GM12878 (cell line): Measurements from ENCODE around the gene SMIM9. TPM values are rescaled to one million over a fixed set of nuclear protein-coding genes. Genes with fewer than 3 reads are reported as not detected.

ENCODE experiments used
- ATAC-seq: fragments of 200-7000 bp; cut with Tn5 transposase; 3 replicates; pipeline ENCODE4 v1.9.1; 2020; ENCODE audit warnings: mild to moderate bottlenecking, moderate library complexity
- BruUV-seq: library from RNA; stranded (reverse); fragments of 400-500 nt; replicated peaks from 2 replicates; lab custom pipeline; 2021; lab: Mats Ljungman, UMichigan
- CTCF ChIA-PET: fragments of 300-600 bp; sonication (Branson Sonifier 250); formaldehyde crosslinking; extraction: SDS; loops from one replicate; lab custom pipeline; 2021; ENCODE audit warnings: inconsistent platforms; lab: Yijun Ruan, JAX
- POLR2A ChIA-PET: fragments of 350-600 bp; formaldehyde crosslinking; extraction: SDS; loops from one replicate; lab custom pipeline; 2021; ENCODE audit warnings: inconsistent platforms; lab: Charles Lee
- RAD21 ChIA-PET: fragments of 300-600 bp; sonication (Branson Sonifier 250); formaldehyde crosslinking; loops from one replicate; lab custom pipeline; 2023; ENCODE audit warnings: antibody characterized with exemption; ENCODE audit not compliant: unreplicated experiment; lab: Charles Lee
- SMC1A ChIA-PET: fragments of 300-600 bp; sonication (Branson Sonifier 250); formaldehyde crosslinking; loops from one replicate; lab custom pipeline; 2023; ENCODE audit not compliant: unreplicated experiment, uncharacterized antibody; lab: Charles Lee
- DNase-seq: peaks from one replicate; pipeline ENCODE4 v3.0.0-alpha.2; 2011; ENCODE audit warnings: low read depth, low spot score
- FAIRE-seq: peaks from 3 replicates; lab custom pipeline; 2011; peaks lifted over from hg19 to GRCh38; lab: Jason Lieb, UNC
- H2AFZ ChIP-seq: 2 replicates; pipeline ENCODE4 v1.6.0; 2011; ENCODE audit warnings: low read depth, low read length, control low read depth; ENCODE audit not compliant: control insufficient read depth
- H3K27ac ChIP-seq: 2 replicates; pipeline ENCODE4 v1.5.1; 2011; ENCODE audit warnings: control low read depth; ENCODE audit not compliant: control insufficient read depth, insufficient read depth
- H3K27me3 ChIP-seq, 2 experiments: replicated peaks in 1 of 2; 2 replicates each; pipeline versions ENCODE4 v1.6.0 to v1.6.1; 2011; ENCODE audit warnings: low read length in 1 of 2; ENCODE audit not compliant: control insufficient read depth in 2 of 2, insufficient read depth in 2 of 2
- H3K36me3 ChIP-seq, 2 experiments: 2 replicates each; pipeline ENCODE4 v1.5.1; 2011; ENCODE audit warnings: low read length in 1 of 2; ENCODE audit not compliant: control insufficient read depth in 2 of 2, insufficient read depth in 2 of 2
- H3K4me1 ChIP-seq: 2 replicates; pipeline ENCODE4 v1.6.1; 2011; ENCODE audit warnings: mild to moderate bottlenecking, low read length, moderate library complexity, mixed read lengths; ENCODE audit not compliant: control insufficient read depth, insufficient read depth
- H3K4me2 ChIP-seq: 2 replicates; pipeline ENCODE4 v1.6.0; 2011; ENCODE audit warnings: control low read depth; ENCODE audit not compliant: control insufficient read depth, insufficient read depth
- H3K4me3 ChIP-seq: fragments of 200-600 bp; sonication (generic); 2 replicates; pipeline ENCODE4 v1.5.1; 2016
- H3K79me2 ChIP-seq: 2 replicates; pipeline ENCODE4 v1.6.0; 2011; ENCODE audit warnings: low read length; ENCODE audit not compliant: control insufficient read depth, insufficient read depth
- H3K9ac ChIP-seq: 2 replicates; pipeline ENCODE4 v1.8.0; 2011; ENCODE audit warnings: low read length, control low read depth, mixed read lengths; ENCODE audit not compliant: control insufficient read depth, insufficient read depth
- H3K9me3 ChIP-seq: replicated peaks from 3 replicates; pipeline ENCODE4 v1.5.1; 2011; ENCODE audit warnings: mild to moderate bottlenecking, low read length; ENCODE audit not compliant: control insufficient read depth, insufficient read depth
- H4K20me1 ChIP-seq: 2 replicates; pipeline ENCODE4 v1.6.0; 2011; ENCODE audit not compliant: control insufficient read depth, insufficient read depth
- CEBPB ChIP-seq, 2 experiments: fragments of 150-350 bp in 1 of 2; IDR thresholded peaks; 2 replicates each; pipeline ENCODE4 v1.6.1; 2012 to 2014; ENCODE audit warnings: low read depth in 2 of 2, low read length in 2 of 2, borderline replicate concordance in 1 of 2, inconsistent platforms in 1 of 2
- CHD1 ChIP-seq: IDR thresholded peaks from 2 replicates; pipeline ENCODE4 v1.6.1; 2012; ENCODE audit warnings: low read depth, low read length, improper control_type of control experiment
- CREM ChIP-seq: IDR thresholded peaks from 2 replicates; pipeline ENCODE4 v1.6.1; 2014; ENCODE audit warnings: antibody characterized with exemption, low read depth
- ETV6 ChIP-seq, 2 experiments: fragments of 450-650 bp in 1 of 2; IDR thresholded peaks in 1 of 2; conservative IDR thresholded peaks in 1 of 2; 2 replicates each; pipeline ENCODE4 v1.6.1; 2014; ENCODE audit warnings: antibody characterized with exemption in 1 of 2, borderline replicate concordance in 1 of 2, low read depth in 1 of 2, mild to moderate bottlenecking in 1 of 2, moderate library complexity in 1 of 2
- FOXK2 ChIP-seq: fragments of 450-650 bp; IDR thresholded peaks from 2 replicates; pipeline ENCODE4 v1.6.1; 2017; ENCODE audit warnings: mild to moderate bottlenecking, moderate library complexity
- IKZF2 ChIP-seq, 2 experiments: fragments of 450-650 bp; IDR thresholded peaks; 2 replicates each; pipeline ENCODE4 v1.6.1; 2017; ENCODE audit warnings: mild to moderate bottlenecking in 2 of 2, moderate library complexity in 2 of 2
- KAT2A ChIP-seq: conservative IDR thresholded peaks from 2 replicates; pipeline ENCODE4 v1.6.1; 2011; ENCODE audit warnings: low read depth, low read length; ENCODE audit not compliant: control insufficient read depth
- KLF5 ChIP-seq: fragments of 450-650 bp; IDR thresholded peaks from 2 replicates; pipeline ENCODE4 v1.6.1; 2014; ENCODE audit warnings: mild to moderate bottlenecking; ENCODE audit not compliant: partially characterized antibody
- NFXL1 ChIP-seq: fragments of 450-650 bp; IDR thresholded peaks from 2 replicates; pipeline ENCODE4 v1.6.1; 2017; ENCODE audit warnings: antibody characterized with exemption, mild to moderate bottlenecking, borderline replicate concordance
- NR2C2 ChIP-seq: IDR thresholded peaks from 2 replicates; pipeline ENCODE4 v1.6.1; 2011; ENCODE audit warnings: borderline replicate concordance, low read depth; ENCODE audit not compliant: control insufficient read depth, insufficient read length
- POLR2AphosphoS5 ChIP-seq: IDR thresholded peaks from 2 replicates; pipeline ENCODE4 v1.6.1; 2011; ENCODE audit warnings: mild to moderate bottlenecking, low read length, inconsistent platforms
- RCOR1 ChIP-seq: conservative IDR thresholded peaks from 2 replicates; pipeline ENCODE4 v1.6.1; 2012; ENCODE audit warnings: low read depth, low read length, improper control_type of control experiment
- TCF12 ChIP-seq: IDR thresholded peaks from 2 replicates; pipeline ENCODE4 v1.6.1; 2011; ENCODE audit warnings: low read depth, mild to moderate bottlenecking, low read length
- ZBED1 ChIP-seq: IDR thresholded peaks from 2 replicates; pipeline ENCODE4 v1.6.1; 2016; ENCODE audit warnings: borderline replicate concordance
- ZNF217 ChIP-seq: fragments of 450-650 bp; IDR thresholded peaks from 2 replicates; pipeline ENCODE4 v1.6.1; 2017; ENCODE audit warnings: antibody characterized with exemption, mild to moderate bottlenecking
- ZNF384 ChIP-seq: IDR thresholded peaks from 2 replicates; pipeline ENCODE4 v1.6.1; 2012; ENCODE audit warnings: low read depth, mild to moderate bottlenecking, low read length, improper control_type of control experiment, borderline replicate concordance
- WGBS: methylation state at CpG from one replicate; pipeline ENCODE4 v1.1.6; 2016; ENCODE audit warnings: low lambda C conversion rate; ENCODE audit not compliant: insufficient replicate concordance, insufficient coverage; ENCODE audit errors: missing lambda C conversion rate; 5-methylcytosine and 5-hydroxymethylcytosine counted together
- in situ Hi-C: fragments of 300-500 bp; cut with MboI; formaldehyde crosslinking; loops from 9 replicates; pipeline ENCODE4 v1.14.3; 2018; ENCODE audit warnings: mixed read lengths
- intact Hi-C: fragments of 100-400 bp; cut with micrococcal nuclease; formaldehyde crosslinking; loops from one replicate; pipeline ENCODE4 v1.14.2; 2022; ENCODE audit not compliant: unreplicated experiment
- polyA plus RNA-seq, 11 experiments: library from polyadenylated mRNA; depleted of rRNA in 4 of 11; unstranded in 6 of 11; stranded (reverse) in 5 of 11; fragments of >200 nt; fragmentation: Nextera tagmentation in 4 of 11; fragmentation: Illumina TruSeq in 1 of 11; extraction: Ambion mirVana in 4 of 11; extraction: Trizol in 1 of 11; gene quantifications; 1 replicate in 1 of 11; 2 replicates in 10 of 11; pipeline versions ENCODE4 v1.2.1 to v1.2.3, GENCODE V29; 2011 to 2016; ENCODE audit warnings: inconsistent platforms in 2 of 11, missing spikeins in 2 of 11, low read depth in 1 of 11
- total RNA-seq, 4 experiments: library from RNA; depleted of rRNA in 3 of 4; stranded (reverse); fragments of >200 nt in 3 of 4; fragmentation: Illumina TruSeq in 1 of 4; extraction: Trizol in 1 of 4; gene quantifications; 2 replicates each; pipeline versions ENCODE4 v1.2.1 to v1.2.3, GENCODE V29; 2013 to 2021

SMIM9 gene
- total and polyA plus RNA-seq, 10 of the 15 experiments (the other 5 are each of a cell fraction or from before 2014, with no cell fraction given) = not detected

GRCh38 chrX:154850957-154851611 is 16.6 kb upstream of the SMIM9 start:
- Histone ChIP-seq H2AFZ (no peak overlapping the region), H3K36me3 (no peaks in the 10 kb centered on the region), H3K27me3 (no peaks in the 10 kb centered on the region), H3K27ac (no peak overlapping the region), H4K20me1 (no peaks in the 10 kb centered on the region), H3K4me2 (no peak overlapping the region), H3K9ac (no peak overlapping the region), H3K4me1 (no peaks in the 10 kb centered on the region), H3K4me3 (no peak overlapping the region), H3K79me2 (no peaks in the 10 kb centered on the region), H3K9me3 (no peaks in the 10 kb centered on the region; the same call in 2 of the 3 replicates)
- DNase-seq (no peak), FAIRE-seq (no peak), ATAC-seq (no peak)
- intact Hi-C loops = no loop called here
- 95% methylated on average over 1 of the region's 1 CpG for WGBS
- ChIA-PET POLR2A (no interaction called here), SMC1A (interaction anchor here (0.6 to 0.7 kb wide), 2 partner anchors 13 to 24 kb away, joined by 3 read pairs; no protein-coding TSS in a partner anchor), RAD21 (no interaction called here), CTCF (no interaction called here)
- in situ Hi-C loops = no loop called here
- TF ChIP-seq TCF12 (no peak), POLR2AphosphoS5 (no peak), ZNF384 (no peak), ZNF217 (no peak), IKZF2 (IDR thresholded peaks at IDR 0.05) (no peak), CREM (no peak), ZBED1 (no peak), RCOR1 (no peak), CHD1 (no peak), CEBPB (IDR thresholded peaks at IDR 0.05; ENCODE audit: borderline replicate concordance in 1 of 2, low read depth in 2 of 2, low read length in 2 of 2) (no peak), NR2C2 (no peak), ETV6 (conservative IDR thresholded peaks at IDR 0.05 in 1 of 2, IDR thresholded peaks at IDR 0.05 in 1 of 2; ENCODE audit: borderline replicate concordance in 1 of 2, low read depth in 1 of 2) (no peak), FOXK2 (no peak), KLF5 (no peak), NFXL1 (no peak), KAT2A (no peak)
- no TSS peak for BruUV-seq
